H9 (cell line): ENCODE data around the gene HMCN1. TPM values are rescaled to one million over a fixed set of nuclear protein-coding genes. Genes with fewer than 3 reads are reported as not detected.

Experiments
- DNase-seq: peaks from one replicate; pipeline ENCODE4 v3.0.0-alpha.2; 2017
- H2AFZ ChIP-seq: one replicate; pipeline ENCODE4 v1.6.1; 2013; ENCODE audit warnings: mild to moderate bottlenecking, low read length, control low read depth, moderate library complexity
- H2AK5ac ChIP-seq: 2 replicates; pipeline ENCODE4 v1.6.1; 2013; ENCODE audit warnings: low read length, control low read depth, mixed read lengths; ENCODE audit not compliant: insufficient read length
- H2BK120ac ChIP-seq: one replicate; pipeline ENCODE4 v1.6.1; 2013; ENCODE audit warnings: low read depth, mild to moderate bottlenecking, low read length, control low read depth, inconsistent platforms; ENCODE audit not compliant: poor library complexity, severe bottlenecking
- H2BK12ac ChIP-seq: 2 replicates; pipeline ENCODE4 v1.6.1; 2013; ENCODE audit warnings: low read length, control low read depth, mixed read lengths, low read depth; ENCODE audit not compliant: insufficient read length
- H2BK15ac ChIP-seq: 2 replicates; pipeline ENCODE4 v1.6.1; 2013; ENCODE audit warnings: low read depth, low read length, control low read depth
- H2BK20ac ChIP-seq: one replicate; pipeline ENCODE4 v1.6.1; 2013; ENCODE audit warnings: low read depth, mild to moderate bottlenecking, low read length, control low read depth, inconsistent platforms; ENCODE audit not compliant: poor library complexity, severe bottlenecking
- H2BK5ac ChIP-seq: 2 replicates; pipeline ENCODE4 v1.6.1; 2013; ENCODE audit warnings: low read length, control low read depth, mixed read lengths; ENCODE audit not compliant: insufficient read length
- H3K14ac ChIP-seq: 2 replicates; pipeline ENCODE4 v1.6.1; 2013; ENCODE audit warnings: low read length, control low read depth; ENCODE audit not compliant: insufficient read depth
- H3K18ac ChIP-seq: 2 replicates; pipeline ENCODE4 v1.6.1; 2013; ENCODE audit warnings: low read depth, mild to moderate bottlenecking, mixed read lengths, low read length, control low read depth; ENCODE audit not compliant: insufficient read length
- H3K23ac ChIP-seq: 2 replicates; pipeline ENCODE4 v1.6.1; 2013; ENCODE audit warnings: low read length, control low read depth, mixed read lengths, low read depth; ENCODE audit not compliant: insufficient read length
- H3K23me2 ChIP-seq: 2 replicates; pipeline ENCODE4 v1.6.1; 2013; ENCODE audit warnings: low read depth, mild to moderate bottlenecking, mixed read lengths, low read length, control low read depth; ENCODE audit not compliant: insufficient read length, poor library complexity, severe bottlenecking
- H3K27ac ChIP-seq: 2 replicates; pipeline ENCODE4 v1.5.1; 2013; ENCODE audit warnings: low read length, control low read depth, mixed read lengths, low read depth; ENCODE audit not compliant: insufficient read length
- H3K27me3 ChIP-seq: 2 replicates; pipeline ENCODE4 v1.6.1; 2013; ENCODE audit warnings: low read length, control low read depth, inconsistent platforms; ENCODE audit not compliant: insufficient read depth
- H3K4ac ChIP-seq: 2 replicates; pipeline ENCODE4 v1.6.1; 2013; ENCODE audit warnings: low read depth, mild to moderate bottlenecking, control low read depth, inconsistent platforms, low read length, moderate library complexity
- H3K4me1 ChIP-seq: 2 replicates; pipeline ENCODE4 v1.6.1; 2013; ENCODE audit warnings: low read length, control low read depth, inconsistent platforms; ENCODE audit not compliant: insufficient read depth
- H3K4me2 ChIP-seq: 2 replicates; pipeline ENCODE4 v1.6.1; 2013; ENCODE audit warnings: low read length, control low read depth, mixed read lengths; ENCODE audit not compliant: insufficient read length, insufficient read depth
- H3K56ac ChIP-seq: 2 replicates; pipeline ENCODE4 v1.6.1; 2013; ENCODE audit warnings: low read depth, mild to moderate bottlenecking, mixed read lengths, low read length, control low read depth; ENCODE audit not compliant: insufficient read length
- H3K79me1 ChIP-seq: 2 replicates; pipeline ENCODE4 v1.6.1; 2013; ENCODE audit warnings: low read depth, mild to moderate bottlenecking, moderate library complexity, low read length, control low read depth, inconsistent platforms; ENCODE audit not compliant: insufficient read depth, poor library complexity, severe bottlenecking
- H3K79me2 ChIP-seq: 2 replicates; pipeline ENCODE4 v1.6.1; 2013; ENCODE audit warnings: low read length, control low read depth, inconsistent platforms; ENCODE audit not compliant: insufficient read depth
- H3K9ac ChIP-seq: 2 replicates; pipeline ENCODE4 v1.6.1; 2013; ENCODE audit warnings: low read length, control low read depth, mixed read lengths; ENCODE audit not compliant: insufficient read length; ENCODE audit errors: extremely low read depth
- H3K9me3 ChIP-seq: one replicate; pipeline ENCODE4 v1.6.1; 2013; ENCODE audit warnings: low read depth, low read length, inconsistent platforms; ENCODE audit not compliant: control insufficient read depth
- H3T11ph ChIP-seq: one replicate; pipeline ENCODE4 v1.6.1; 2013; ENCODE audit warnings: mild to moderate bottlenecking, low read length, control low read depth, inconsistent platforms
- H4K20me1 ChIP-seq: one replicate; pipeline ENCODE4 v1.6.1; 2013; ENCODE audit not compliant: control insufficient read depth, insufficient read length, insufficient read depth
- H4K5ac ChIP-seq: 2 replicates; pipeline ENCODE4 v1.6.1; 2013; ENCODE audit warnings: low read depth, mild to moderate bottlenecking, mixed read lengths, low read length, control low read depth; ENCODE audit not compliant: insufficient read length
- H4K8ac ChIP-seq: replicated peaks from 2 replicates; pipeline ENCODE4 v1.6.1; 2013; ENCODE audit warnings: low read length, control low read depth, mixed read lengths, low read depth; ENCODE audit not compliant: insufficient read length
- H4K91ac ChIP-seq: 2 replicates; pipeline ENCODE4 v1.6.1; 2013; ENCODE audit warnings: low read depth, mild to moderate bottlenecking, moderate library complexity, mixed read lengths, low read length, control low read depth; ENCODE audit not compliant: insufficient read length
- H3K27ac Mint-ChIP-seq, 3 experiments: 2 replicates in 2 of 3; 3 replicates in 1 of 3; pipeline ENCODE4 v1.8.0; 2020 to 2021; ENCODE audit warnings: mixed read lengths in 3 of 3, mild to moderate bottlenecking in 1 of 3, moderate library complexity in 1 of 3
- H3K27me3 Mint-ChIP-seq: 2 replicates; pipeline ENCODE4 v1.8.0; 2021; ENCODE audit warnings: low read depth, mild to moderate bottlenecking, moderate library complexity, mixed read lengths
- H3K36me3 Mint-ChIP-seq, 3 experiments: 2 replicates in 2 of 3; 3 replicates in 1 of 3; pipeline ENCODE4 v1.8.0; 2020 to 2021; ENCODE audit warnings: low read depth in 3 of 3, mixed read lengths in 3 of 3; ENCODE audit not compliant: insufficient read depth in 1 of 3
- H3K4me1 Mint-ChIP-seq, 2 experiments: 2 replicates each; pipeline ENCODE4 v1.8.0; 2020; ENCODE audit warnings: mixed read lengths in 2 of 2
- H3K4me3 Mint-ChIP-seq, 2 experiments: 2 replicates in 1 of 2; 3 replicates in 1 of 2; pipeline ENCODE4 v1.8.0; 2020 to 2021; ENCODE audit warnings: mild to moderate bottlenecking in 2 of 2, mixed read lengths in 2 of 2, moderate library complexity in 1 of 2
- H3K9me3 Mint-ChIP-seq, 2 experiments: 2 replicates in 1 of 2; 3 replicates in 1 of 2; pipeline ENCODE4 v1.8.0; 2020; ENCODE audit warnings: mild to moderate bottlenecking in 2 of 2, mixed read lengths in 2 of 2, moderate library complexity in 1 of 2
- WGBS: extraction: QIAGEN DNeasy Blood & Tissue Kit; methylation state at CpG from one replicate; pipeline ENCODE4 v1.1.7; 2013; ENCODE audit warnings: missing lambda C conversion rate, low lambda C conversion rate, mixed read lengths; ENCODE audit not compliant: insufficient read length; ENCODE audit errors: extremely low coverage; 5-methylcytosine and 5-hydroxymethylcytosine counted together
- total RNA-seq: library from RNA; stranded (reverse); gene quantifications from 2 replicates; pipeline ENCODE4 v1.2.1, GENCODE V29; 2021
- TF ChIP-seq, protein P1 (sequence below): fragments of 200-600 bp; sonication (generic); conservative IDR thresholded peaks from 3 replicates; pipeline ENCODE4 v1.8.0; 2021; ENCODE audit warnings: antibody characterized with exemption, mild to moderate bottlenecking

The HMCN1 gene
- total RNA-seq, 1 experiment from 2014 or later, result 3.3 TPM

DNA sequence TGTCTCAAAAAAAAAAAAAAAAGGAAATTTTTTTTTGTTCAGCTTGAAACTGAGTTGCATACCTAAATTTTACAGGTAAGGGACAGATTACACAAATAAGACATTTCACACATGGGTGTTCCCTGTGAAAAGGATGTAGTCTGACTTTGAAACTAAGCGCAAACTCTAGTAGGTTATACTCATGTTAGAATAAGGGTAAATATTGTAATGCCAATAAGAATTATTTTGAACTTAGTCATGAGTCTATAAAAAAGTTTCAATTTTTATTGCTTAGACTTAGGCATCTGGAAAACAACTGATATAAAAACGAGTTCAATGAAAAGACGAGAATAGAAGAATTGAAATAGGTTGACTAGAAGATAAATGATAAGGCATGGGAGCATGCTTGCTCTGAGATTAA lies 122.3 kb downstream of the HMCN1 start:
- H3K56ac ChIP-seq, result no peak overlapping the region
- no peaks in the 10 kb centered on the region for H3K27me3 Mint-ChIP-seq
- no peak overlapping the region for H3K23ac ChIP-seq
- no peaks in the 10 kb centered on the region for H3K79me2 ChIP-seq
- H3K27me3 ChIP-seq, result no peaks in the 10 kb centered on the region
- no peaks in the 10 kb centered on the region for H4K20me1 ChIP-seq
- H2BK12ac ChIP-seq, result no peak overlapping the region
- TF ChIP-seq, protein P1, sequence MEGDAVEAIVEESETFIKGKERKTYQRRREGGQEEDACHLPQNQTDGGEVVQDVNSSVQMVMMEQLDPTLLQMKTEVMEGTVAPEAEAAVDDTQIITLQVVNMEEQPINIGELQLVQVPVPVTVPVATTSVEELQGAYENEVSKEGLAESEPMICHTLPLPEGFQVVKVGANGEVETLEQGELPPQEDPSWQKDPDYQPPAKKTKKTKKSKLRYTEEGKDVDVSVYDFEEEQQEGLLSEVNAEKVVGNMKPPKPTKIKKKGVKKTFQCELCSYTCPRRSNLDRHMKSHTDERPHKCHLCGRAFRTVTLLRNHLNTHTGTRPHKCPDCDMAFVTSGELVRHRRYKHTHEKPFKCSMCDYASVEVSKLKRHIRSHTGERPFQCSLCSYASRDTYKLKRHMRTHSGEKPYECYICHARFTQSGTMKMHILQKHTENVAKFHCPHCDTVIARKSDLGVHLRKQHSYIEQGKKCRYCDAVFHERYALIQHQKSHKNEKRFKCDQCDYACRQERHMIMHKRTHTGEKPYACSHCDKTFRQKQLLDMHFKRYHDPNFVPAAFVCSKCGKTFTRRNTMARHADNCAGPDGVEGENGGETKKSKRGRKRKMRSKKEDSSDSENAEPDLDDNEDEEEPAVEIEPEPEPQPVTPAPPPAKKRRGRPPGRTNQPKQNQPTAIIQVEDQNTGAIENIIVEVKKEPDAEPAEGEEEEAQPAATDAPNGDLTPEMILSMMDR, result no peak
- no peak overlapping the region for H3K27ac ChIP-seq
- no peak overlapping the region for H3K18ac ChIP-seq
- H3K9ac ChIP-seq, result no peak overlapping the region
- no peak for DNase-seq
- no peaks in the 10 kb centered on the region for H3K36me3 Mint-ChIP-seq
- no peaks in the 10 kb centered on the region for H3K9me3 ChIP-seq
- no CpG with 5 or more reads among the region's 3 CpGs for WGBS
- H3K4me3 Mint-ChIP-seq, result no peak overlapping the region
- H3K14ac ChIP-seq, result no peak overlapping the region
- H3T11ph ChIP-seq, result no peak overlapping the region
- H3K79me1 ChIP-seq, result no peaks in the 10 kb centered on the region
- H2BK5ac ChIP-seq, result no peak overlapping the region
- no peak overlapping the region for H4K5ac ChIP-seq
- H2AK5ac ChIP-seq, result no peak overlapping the region
- no peaks in the 10 kb centered on the region; the same call in 1 of the 2 replicates for H3K4me1 ChIP-seq
- H3K23me2 ChIP-seq, result no peaks in the 10 kb centered on the region
- H3K27ac Mint-ChIP-seq, result no peak overlapping the region
- H4K91ac ChIP-seq, result no peak overlapping the region
- H3K4me2 ChIP-seq, result no peak overlapping the region
- peaks cover 6 to 10% of the 10 kb centered on the region in 2 experiments for H3K4me1 Mint-ChIP-seq
- H2BK20ac ChIP-seq, result no peak overlapping the region
- H2BK120ac ChIP-seq, result no peak overlapping the region
- H2BK15ac ChIP-seq, result no peak overlapping the region
- no peak overlapping the region for H4K8ac ChIP-seq
- no peaks in the 10 kb centered on the region for H3K9me3 Mint-ChIP-seq
- no peak overlapping the region for H2AFZ ChIP-seq
- no peak overlapping the region for H3K4ac ChIP-seq
